ENCODE results near the gene CDCP1. TPM values are rescaled to one million over a fixed set of nuclear protein-coding genes. Genes with fewer than 3 reads are reported as not detected.
A peak's percentile ranks its signal among the peaks of the same experiment; 100 is the strongest.

The CDCP1 gene
- total RNA-seq, 4 donors from 2014 or later: 0.12 to 0.82 (median 0.49) TPM

GRCh38 chr3:45185052-45185451, 38.9 kb upstream of the CDCP1 start:
- Histone ChIP-seq H3K36me3 (no peaks in the 10 kb centered on the region), H3K27me3 (no peaks in the 10 kb centered on the region), H3K4me3 (no peak overlapping the region), H3K4me1 (peaks cover 19 to 23% of the 10 kb centered on the region in 2 donors), H3K27ac (no peak overlapping the region), H3K9me3 (no peaks in the 10 kb centered on the region)
- ATAC-seq (no peak), DNase-seq (no peak)
- in situ Hi-C loops (cut with MboI; ENCODE audit: low sequenced_read_pairs in 4 of 4): no loop called here
- TF ChIP-seq, protein P1, sequence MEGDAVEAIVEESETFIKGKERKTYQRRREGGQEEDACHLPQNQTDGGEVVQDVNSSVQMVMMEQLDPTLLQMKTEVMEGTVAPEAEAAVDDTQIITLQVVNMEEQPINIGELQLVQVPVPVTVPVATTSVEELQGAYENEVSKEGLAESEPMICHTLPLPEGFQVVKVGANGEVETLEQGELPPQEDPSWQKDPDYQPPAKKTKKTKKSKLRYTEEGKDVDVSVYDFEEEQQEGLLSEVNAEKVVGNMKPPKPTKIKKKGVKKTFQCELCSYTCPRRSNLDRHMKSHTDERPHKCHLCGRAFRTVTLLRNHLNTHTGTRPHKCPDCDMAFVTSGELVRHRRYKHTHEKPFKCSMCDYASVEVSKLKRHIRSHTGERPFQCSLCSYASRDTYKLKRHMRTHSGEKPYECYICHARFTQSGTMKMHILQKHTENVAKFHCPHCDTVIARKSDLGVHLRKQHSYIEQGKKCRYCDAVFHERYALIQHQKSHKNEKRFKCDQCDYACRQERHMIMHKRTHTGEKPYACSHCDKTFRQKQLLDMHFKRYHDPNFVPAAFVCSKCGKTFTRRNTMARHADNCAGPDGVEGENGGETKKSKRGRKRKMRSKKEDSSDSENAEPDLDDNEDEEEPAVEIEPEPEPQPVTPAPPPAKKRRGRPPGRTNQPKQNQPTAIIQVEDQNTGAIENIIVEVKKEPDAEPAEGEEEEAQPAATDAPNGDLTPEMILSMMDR (IDR thresholded peaks at IDR 0.05 in 4 of 5, conservative IDR thresholded peaks at IDR 0.05 in 1 of 5): no peak
- TF ChIP-seq POLR2A (IDR thresholded peaks at IDR 0.05): no peak
- intact Hi-C loops (cut with DNase I; ENCODE audit: low total_unique reads): no loop called here

GRCh38 chr3:45183872-45184262, 37.7 kb upstream of the CDCP1 start:
- no peaks in the 10 kb centered on the region for H3K27me3 ChIP-seq
- H3K36me3 ChIP-seq: no peaks in the 10 kb centered on the region
- ATAC-seq: no peak
- H3K9me3 ChIP-seq: no peaks in the 10 kb centered on the region
- in situ Hi-C loops (cut with MboI; ENCODE audit: low sequenced_read_pairs in 4 of 4): loop anchor here in 1 of 4 donors (5.0 kb wide), 1 partner anchor 67 kb away; no protein-coding TSS in a partner anchor
- intact Hi-C loops (cut with DNase I; ENCODE audit: low total_unique reads): loop anchor here (2.0 kb wide), 1 partner anchor 61 kb away; no protein-coding TSS in a partner anchor
- TF ChIP-seq POLR2A (IDR thresholded peaks at IDR 0.05): no peak
- TF ChIP-seq, protein P1 (IDR thresholded peaks at IDR 0.05 in 4 of 5, conservative IDR thresholded peaks at IDR 0.05 in 1 of 5): no peak
- H3K27ac ChIP-seq: peak overlapping the region; percentile 67 to 81 (median 72)
- H3K4me3 ChIP-seq: no peak overlapping the region
- H3K4me1 ChIP-seq: peaks cover 27% of the 10 kb centered on the region in 2 donors
- no peak for DNase-seq

- TF ChIP-seq, protein P1 (IDR thresholded peaks at IDR 0.05 in 4 of 5, conservative IDR thresholded peaks at IDR 0.05 in 1 of 5): no peak
- TF ChIP-seq POLR2A (IDR thresholded peaks at IDR 0.05): no peak
- Histone ChIP-seq H3K4me1 (peaks cover 32 to 33% of the 10 kb centered on the region in 2 donors), H3K4me3 (no peak overlapping the region), H3K27ac (peak overlapping the region; percentile 67 to 81 (median 72)), H3K9me3 (no peaks in the 10 kb centered on the region), H3K27me3 (no peaks in the 10 kb centered on the region), H3K36me3 (no peaks in the 10 kb centered on the region)
- ATAC-seq: peak; percentile 55 to 74
- in situ Hi-C loops (cut with MboI; ENCODE audit: low sequenced_read_pairs in 4 of 4) (loop anchor here in 1 of 4 donors (5.0 kb wide), 1 partner anchor 66 kb away; no protein-coding TSS in a partner anchor), intact Hi-C loops (cut with DNase I; ENCODE audit: low total_unique reads) (loop anchor here (2.0 kb wide), 1 partner anchor 60 kb away; no protein-coding TSS in a partner anchor)
- DNase-seq: peak; percentile 57 to 84
Observed at GRCh38 chr3:45182915-45183871, 37.0 kb upstream of the CDCP1 start.

GRCh38 chr3:45181496-45181895, 35.3 kb upstream of the CDCP1 start:
- no peak for TF ChIP-seq POLR2A (IDR thresholded peaks at IDR 0.05)
- TF ChIP-seq, protein P1 (IDR thresholded peaks at IDR 0.05 in 4 of 5, conservative IDR thresholded peaks at IDR 0.05 in 1 of 5): no peak
- ATAC-seq (no peak), DNase-seq (no peak)
- intact Hi-C loops (cut with DNase I; ENCODE audit: low total_unique reads) (no loop called here), in situ Hi-C loops (cut with MboI; ENCODE audit: low sequenced_read_pairs in 4 of 4) (loop anchor here in 1 of 4 donors (5.0 kb wide), 1 partner anchor 64 kb away; no protein-coding TSS in a partner anchor)
- Histone ChIP-seq H3K9me3 (no peaks in the 10 kb centered on the region), H3K27ac (no peak overlapping the region), H3K36me3 (no peaks in the 10 kb centered on the region), H3K4me3 (no peak overlapping the region), H3K27me3 (no peaks in the 10 kb centered on the region), H3K4me1 (peaks cover 36 to 40% of the 10 kb centered on the region in 2 donors)

Data from gastrocnemius medialis (tissue), 4 donors.